OCI-LY1 (cell line): ENCODE results near the gene CPAMD8.

Source experiments
- EZH2 ChIP-seq: fragments of 200-600 bp; sonication (generic), shearing (Covaris generic); IDR thresholded peaks from 2 replicates; pipeline ENCODE4 v1.8.0; 2017; ENCODE audit warnings: borderline replicate concordance, mixed run types, mild to moderate bottlenecking, antibody characterized with exemption, low read length, moderate library complexity, mixed read lengths
- TF ChIP-seq, protein P1 (sequence below): fragments of 200-600 bp; sonication (generic), shearing (Covaris generic); IDR thresholded peaks from 2 replicates; pipeline ENCODE4 v1.5.1; 2017; ENCODE audit warnings: mild to moderate bottlenecking, antibody characterized with exemption, low read length, moderate library complexity, mixed read lengths

DNA sequence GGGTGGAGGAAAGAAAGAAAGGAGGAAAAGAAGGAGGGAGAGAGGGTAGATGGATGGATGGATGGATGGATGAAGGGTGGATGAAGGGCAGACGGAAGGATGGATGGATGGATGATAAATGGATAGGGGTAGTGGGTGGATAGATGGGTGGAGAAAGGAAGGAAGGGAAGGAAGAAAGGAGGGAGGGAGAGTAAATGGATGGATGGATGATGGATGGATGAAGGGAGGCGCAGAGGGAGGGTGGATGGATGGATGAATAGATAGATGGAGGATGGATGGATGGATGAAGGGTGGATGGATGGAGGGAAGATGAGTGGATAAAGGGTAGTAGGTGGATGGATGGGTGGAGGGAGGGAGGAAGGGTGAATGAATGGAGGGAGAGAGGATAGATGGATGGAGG is 41.2 kb downstream of the CPAMD8 start:
- TF ChIP-seq, protein P1, sequence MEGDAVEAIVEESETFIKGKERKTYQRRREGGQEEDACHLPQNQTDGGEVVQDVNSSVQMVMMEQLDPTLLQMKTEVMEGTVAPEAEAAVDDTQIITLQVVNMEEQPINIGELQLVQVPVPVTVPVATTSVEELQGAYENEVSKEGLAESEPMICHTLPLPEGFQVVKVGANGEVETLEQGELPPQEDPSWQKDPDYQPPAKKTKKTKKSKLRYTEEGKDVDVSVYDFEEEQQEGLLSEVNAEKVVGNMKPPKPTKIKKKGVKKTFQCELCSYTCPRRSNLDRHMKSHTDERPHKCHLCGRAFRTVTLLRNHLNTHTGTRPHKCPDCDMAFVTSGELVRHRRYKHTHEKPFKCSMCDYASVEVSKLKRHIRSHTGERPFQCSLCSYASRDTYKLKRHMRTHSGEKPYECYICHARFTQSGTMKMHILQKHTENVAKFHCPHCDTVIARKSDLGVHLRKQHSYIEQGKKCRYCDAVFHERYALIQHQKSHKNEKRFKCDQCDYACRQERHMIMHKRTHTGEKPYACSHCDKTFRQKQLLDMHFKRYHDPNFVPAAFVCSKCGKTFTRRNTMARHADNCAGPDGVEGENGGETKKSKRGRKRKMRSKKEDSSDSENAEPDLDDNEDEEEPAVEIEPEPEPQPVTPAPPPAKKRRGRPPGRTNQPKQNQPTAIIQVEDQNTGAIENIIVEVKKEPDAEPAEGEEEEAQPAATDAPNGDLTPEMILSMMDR: no peak
- no peak for TF ChIP-seq EZH2
